Muscle layer of duodenum (tissue), 2 donors: ENCODE results near the gene AMTN.

ENCODE experiments used
- H3K27ac ChIP-seq: one replicate; pipeline ENCODE4 v1.7.0; 2013; ENCODE audit warnings: mild to moderate bottlenecking, low read length
- H3K27me3 ChIP-seq: one replicate; pipeline ENCODE4 v1.7.0; 2013; ENCODE audit warnings: low read depth, mild to moderate bottlenecking, control low read depth, low read length
- H3K36me3 ChIP-seq, 2 donors: one replicate each; pipeline ENCODE4 v1.7.0; 2013; ENCODE audit warnings: low read length in 2 of 2, control low read depth in 1 of 2, mild to moderate bottlenecking in 1 of 2; ENCODE audit not compliant: insufficient read depth in 2 of 2, control insufficient read depth in 1 of 2
- H3K4me1 ChIP-seq, 2 donors: one replicate each; pipeline ENCODE4 v1.7.0; 2013; ENCODE audit warnings: low read length in 2 of 2, mild to moderate bottlenecking in 2 of 2, control low read depth in 1 of 2, moderate library complexity in 1 of 2; ENCODE audit not compliant: insufficient read depth in 2 of 2, control insufficient read depth in 1 of 2
- H3K4me3 ChIP-seq, 2 donors: one replicate each; pipeline ENCODE4 v1.7.0; 2013; ENCODE audit warnings: low read length in 2 of 2, low read depth in 1 of 2, mild to moderate bottlenecking in 1 of 2
- H3K9me3 ChIP-seq, 2 donors: one replicate each; pipeline ENCODE4 v1.7.0; 2013; ENCODE audit warnings: low read length in 2 of 2, control low read depth in 1 of 2, mild to moderate bottlenecking in 1 of 2; ENCODE audit not compliant: control insufficient read depth in 1 of 2
- donor health status: healthy.

AMTN gene

GRCh38 chr4:70564033-70564432 is 45.7 kb downstream of the AMTN start:
- H3K27ac ChIP-seq, result no peak overlapping the region
- no peaks in the 10 kb centered on the region for H3K4me1 ChIP-seq
- no peaks in the 10 kb centered on the region for H3K9me3 ChIP-seq
- no peak overlapping the region for H3K4me3 ChIP-seq
- no peaks in the 10 kb centered on the region for H3K27me3 ChIP-seq
- no peaks in the 10 kb centered on the region for H3K36me3 ChIP-seq

GRCh38 chr4:70570796-70571195 is 52.4 kb downstream of the AMTN start:
- Histone ChIP-seq H3K27me3 (no peaks in the 10 kb centered on the region), H3K4me3 (no peak overlapping the region), H3K36me3 (no peaks in the 10 kb centered on the region)

GRCh38 chr4:70571772-70572171 is 53.4 kb downstream of the AMTN start:
- H3K4me1 ChIP-seq, result no peaks in the 10 kb centered on the region
- peaks cover 0 to 6% of the 10 kb centered on the region in 2 donors for H3K9me3 ChIP-seq
- no peak overlapping the region for H3K27ac ChIP-seq
- no peaks in the 10 kb centered on the region for H3K27me3 ChIP-seq
- no peaks in the 10 kb centered on the region for H3K36me3 ChIP-seq
- H3K4me3 ChIP-seq, result no peak overlapping the region

More at GRCh38 chr4:70570796-70571195, 52.4 kb downstream of the AMTN start:
- no peaks in the 10 kb centered on the region for H3K4me1 ChIP-seq
- H3K27ac ChIP-seq, result no peak overlapping the region
- H3K9me3 ChIP-seq, result no peaks in the 10 kb centered on the region

- no peak overlapping the region for H3K27ac ChIP-seq
- no peaks in the 10 kb centered on the region for H3K4me1 ChIP-seq
- H3K4me3 ChIP-seq, result no peak overlapping the region
- no peaks in the 10 kb centered on the region for H3K36me3 ChIP-seq
- H3K9me3 ChIP-seq, result peaks cover 0 to 8% of the 10 kb centered on the region in 2 donors
- no peaks in the 10 kb centered on the region for H3K27me3 ChIP-seq
These were observed 57.6 kb downstream of the AMTN start for GRCh38 chr4:70575964-70576363.

GRCh38 chr4:70577220-70577927 is 59.0 kb downstream of the AMTN start:
- no peaks in the 10 kb centered on the region for H3K4me1 ChIP-seq
- H3K4me3 ChIP-seq, result no peak overlapping the region
- H3K27me3 ChIP-seq, result no peaks in the 10 kb centered on the region
- H3K36me3 ChIP-seq, result no peaks in the 10 kb centered on the region
- H3K27ac ChIP-seq, result no peak overlapping the region
- peaks cover 0 to 8% of the 10 kb centered on the region in 2 donors for H3K9me3 ChIP-seq

- peaks cover 0 to 2% of the 10 kb centered on the region in 2 donors for H3K9me3 ChIP-seq
- no peak overlapping the region for H3K27ac ChIP-seq
- H3K36me3 ChIP-seq, result no peaks in the 10 kb centered on the region
- H3K4me3 ChIP-seq, result no peak overlapping the region
- no peaks in the 10 kb centered on the region for H3K4me1 ChIP-seq
- H3K27me3 ChIP-seq, result no peaks in the 10 kb centered on the region
These were observed 63.6 kb downstream of the AMTN start for GRCh38 chr4:70581980-70582379.
